Neural cell (in vitro differentiated cells): ENCODE results near the gene IGF2R. TPM values are rescaled to one million over a fixed set of nuclear protein-coding genes. Genes with fewer than 3 reads are reported as not detected.
A peak's percentile ranks its signal among the peaks of the same experiment; 100 is the strongest.

ENCODE experiments used
- H2AFZ ChIP-seq: fragments of 200-600, 300-800 bp; sonication (generic), shearing (Covaris generic); 2 replicates; pipeline ENCODE4 v1.6.0; 2014; ENCODE audit warnings: low read depth, mild to moderate bottlenecking, antibody characterized with exemption, low read length, moderate library complexity
- H3F3A ChIP-seq: fragments of 200-600 bp; shearing (Covaris generic); 2 replicates; pipeline ENCODE4 v1.6.1; 2016; ENCODE audit warnings: mild to moderate bottlenecking, moderate library complexity, mixed read lengths, antibody characterized with exemption, low read length; ENCODE audit not compliant: insufficient read depth, poor library complexity, severe bottlenecking
- H3K27ac ChIP-seq: fragments of 200-600, 300-800 bp; sonication (generic), shearing (Covaris generic); 2 replicates; pipeline ENCODE4 v1.5.1; 2014; ENCODE audit warnings: mild to moderate bottlenecking, low read length, moderate library complexity
- H3K27me3 ChIP-seq: fragments of 300-800, 200-600 bp; sonication (generic), shearing (Covaris generic); 2 replicates; pipeline ENCODE4 v1.6.0; 2014; ENCODE audit warnings: mild to moderate bottlenecking, low read depth, low read length, moderate library complexity; ENCODE audit not compliant: insufficient read depth
- H3K36me3 ChIP-seq: fragments of 300-800, 200-600 bp; sonication (generic), shearing (Covaris generic); 2 replicates; pipeline ENCODE4 v1.5.1; 2014; ENCODE audit warnings: mild to moderate bottlenecking, antibody characterized with exemption, low read length, moderate library complexity; ENCODE audit not compliant: insufficient read depth
- H3K4me2 ChIP-seq: fragments of 300-800, 200-600 bp; sonication (generic), shearing (Covaris generic); 2 replicates; pipeline ENCODE4 v1.6.0; 2014; ENCODE audit warnings: mild to moderate bottlenecking, low read length
- H3K4me3 ChIP-seq: fragments of 300-800, 200-600 bp; sonication (generic), shearing (Covaris generic); 2 replicates; pipeline ENCODE4 v1.5.1; 2014; ENCODE audit warnings: mild to moderate bottlenecking, low read length, moderate library complexity
- H3K79me2 ChIP-seq: fragments of 200-600 bp; shearing (Covaris generic); replicated peaks from 2 replicates; pipeline ENCODE4 v1.6.0; 2014; ENCODE audit warnings: mild to moderate bottlenecking, low read length, moderate library complexity; ENCODE audit not compliant: insufficient read depth
- H3K9ac ChIP-seq: fragments of 300-800, 200-600 bp; sonication (generic), shearing (Covaris generic); 2 replicates; pipeline ENCODE4 v1.6.1; 2016; ENCODE audit warnings: mild to moderate bottlenecking, low read length, mixed read lengths
- H3K9me2 ChIP-seq: fragments of 200-600 bp; shearing (Covaris generic); 2 replicates; pipeline ENCODE4 v1.6.1; 2016; ENCODE audit warnings: mild to moderate bottlenecking, low read length, mixed read lengths; ENCODE audit not compliant: insufficient read depth
- H3K9me3 ChIP-seq: fragments of 200-600, 300-800 bp; sonication (generic), shearing (Covaris generic); 2 replicates; pipeline ENCODE4 v1.6.1; 2016; ENCODE audit warnings: mild to moderate bottlenecking, mixed run types, low read length, moderate library complexity, mixed read lengths
- H4K20me1 ChIP-seq: fragments of 200-600 bp; shearing (Covaris generic); 2 replicates; pipeline ENCODE4 v1.6.1; 2016; ENCODE audit warnings: mild to moderate bottlenecking, mixed run types; ENCODE audit not compliant: insufficient read depth
- EP300 ChIP-seq: fragments of 450-650 bp; conservative IDR thresholded peaks from 2 replicates; pipeline ENCODE4 v1.6.1; 2014; ENCODE audit warnings: antibody characterized with exemption, mild to moderate bottlenecking, moderate library complexity; ENCODE audit not compliant: poor library complexity, severe bottlenecking
- EZH2 ChIP-seq: fragments of 200-600, 300-800 bp; shearing (Covaris generic), sonication (generic); IDR thresholded peaks from 2 replicates; pipeline ENCODE4 v1.6.1; 2014; ENCODE audit warnings: antibody characterized with exemption, low read length, borderline replicate concordance, mild to moderate bottlenecking; ENCODE audit not compliant: insufficient read depth, poor library complexity, severe bottlenecking
- MXI1 ChIP-seq: fragments of 450-650 bp; conservative IDR thresholded peaks from 2 replicates; pipeline ENCODE4 v1.6.1; 2014; ENCODE audit warnings: antibody characterized with exemption, mild to moderate bottlenecking; ENCODE audit not compliant: poor library complexity, severe bottlenecking
- POLR2AphosphoS5 ChIP-seq: IDR thresholded peaks from 2 replicates; pipeline ENCODE4 v1.6.1; 2012
- RAD21 ChIP-seq: fragments of 450-650 bp; conservative IDR thresholded peaks from 2 replicates; pipeline ENCODE4 v1.6.1; 2014; ENCODE audit warnings: antibody characterized with exemption, mild to moderate bottlenecking, moderate library complexity
- SMC3 ChIP-seq: fragments of 450-650 bp; conservative IDR thresholded peaks from 2 replicates; pipeline ENCODE4 v1.6.1; 2014; ENCODE audit warnings: antibody characterized with exemption, mild to moderate bottlenecking, moderate library complexity; ENCODE audit not compliant: poor library complexity
- TAF1 ChIP-seq: IDR thresholded peaks from 2 replicates; pipeline ENCODE4 v1.6.1; 2012; ENCODE audit warnings: low read depth
- polyA plus RNA-seq: library from polyadenylated mRNA; depleted of rRNA; stranded (reverse); fragments of >200 nt; gene quantifications from 2 replicates; pipeline ENCODE4 v1.2.3, GENCODE V29; 2014
- TF ChIP-seq, protein P1 (sequence below): IDR thresholded peaks from 2 replicates; pipeline ENCODE4 v1.6.1; 2012; ENCODE audit warnings: borderline replicate concordance
- TF ChIP-seq, protein P2 (sequence below): fragments of 450-650 bp; IDR thresholded peaks from 2 replicates; pipeline ENCODE4 v1.5.1; 2014; ENCODE audit warnings: antibody characterized with exemption, mild to moderate bottlenecking, moderate library complexity; ENCODE audit not compliant: poor library complexity, severe bottlenecking

The IGF2R gene
- polyA plus RNA-seq, 1 donor from 2014 or later: 15.0 TPM

DNA sequence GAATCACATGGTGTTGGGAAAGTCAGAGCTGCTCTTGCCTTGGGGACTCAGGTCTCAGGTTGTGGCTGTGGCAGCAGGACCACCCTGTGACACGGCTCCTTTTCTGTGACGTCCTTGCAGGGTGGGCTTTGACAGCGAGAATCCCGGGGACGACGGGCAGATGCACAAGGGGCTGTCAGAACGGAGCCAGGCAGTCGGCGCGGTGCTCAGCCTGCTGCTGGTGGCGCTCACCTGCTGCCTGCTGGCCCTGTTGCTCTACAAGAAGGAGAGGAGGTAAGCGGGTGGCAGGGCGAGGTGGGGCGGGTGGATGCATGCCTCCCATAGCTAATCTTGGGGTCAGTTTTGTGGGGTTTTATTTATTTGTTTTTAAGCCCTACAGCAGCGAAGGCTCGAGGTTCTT, 133.5 kb downstream of the IGF2R start:
- Histone ChIP-seq H3K9ac (no peak overlapping the region), H3F3A (no peaks in the 10 kb centered on the region), H3K9me2 (no peaks in the 10 kb centered on the region), H3K27ac (no peak overlapping the region), H3K9me3 (no peaks in the 10 kb centered on the region), H3K27me3 (no peaks in the 10 kb centered on the region), H4K20me1 (no peaks in the 10 kb centered on the region), H2AFZ (no peak overlapping the region), H3K79me2 (no peaks in the 10 kb centered on the region), H3K4me2 (no peak overlapping the region), H3K4me3 (no peak overlapping the region), H3K36me3 (no peaks in the 10 kb centered on the region)
- TF ChIP-seq EZH2 (no peak), MXI1 (no peak), POLR2AphosphoS5 (no peak), SMC3 (no peak), RAD21 (no peak), TAF1 (no peak), EP300 (no peak)
- TF ChIP-seq, protein P1, sequence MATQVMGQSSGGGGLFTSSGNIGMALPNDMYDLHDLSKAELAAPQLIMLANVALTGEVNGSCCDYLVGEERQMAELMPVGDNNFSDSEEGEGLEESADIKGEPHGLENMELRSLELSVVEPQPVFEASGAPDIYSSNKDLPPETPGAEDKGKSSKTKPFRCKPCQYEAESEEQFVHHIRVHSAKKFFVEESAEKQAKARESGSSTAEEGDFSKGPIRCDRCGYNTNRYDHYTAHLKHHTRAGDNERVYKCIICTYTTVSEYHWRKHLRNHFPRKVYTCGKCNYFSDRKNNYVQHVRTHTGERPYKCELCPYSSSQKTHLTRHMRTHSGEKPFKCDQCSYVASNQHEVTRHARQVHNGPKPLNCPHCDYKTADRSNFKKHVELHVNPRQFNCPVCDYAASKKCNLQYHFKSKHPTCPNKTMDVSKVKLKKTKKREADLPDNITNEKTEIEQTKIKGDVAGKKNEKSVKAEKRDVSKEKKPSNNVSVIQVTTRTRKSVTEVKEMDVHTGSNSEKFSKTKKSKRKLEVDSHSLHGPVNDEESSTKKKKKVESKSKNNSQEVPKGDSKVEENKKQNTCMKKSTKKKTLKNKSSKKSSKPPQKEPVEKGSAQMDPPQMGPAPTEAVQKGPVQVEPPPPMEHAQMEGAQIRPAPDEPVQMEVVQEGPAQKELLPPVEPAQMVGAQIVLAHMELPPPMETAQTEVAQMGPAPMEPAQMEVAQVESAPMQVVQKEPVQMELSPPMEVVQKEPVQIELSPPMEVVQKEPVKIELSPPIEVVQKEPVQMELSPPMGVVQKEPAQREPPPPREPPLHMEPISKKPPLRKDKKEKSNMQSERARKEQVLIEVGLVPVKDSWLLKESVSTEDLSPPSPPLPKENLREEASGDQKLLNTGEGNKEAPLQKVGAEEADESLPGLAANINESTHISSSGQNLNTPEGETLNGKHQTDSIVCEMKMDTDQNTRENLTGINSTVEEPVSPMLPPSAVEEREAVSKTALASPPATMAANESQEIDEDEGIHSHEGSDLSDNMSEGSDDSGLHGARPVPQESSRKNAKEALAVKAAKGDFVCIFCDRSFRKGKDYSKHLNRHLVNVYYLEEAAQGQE: no peak
- TF ChIP-seq, protein P2, sequence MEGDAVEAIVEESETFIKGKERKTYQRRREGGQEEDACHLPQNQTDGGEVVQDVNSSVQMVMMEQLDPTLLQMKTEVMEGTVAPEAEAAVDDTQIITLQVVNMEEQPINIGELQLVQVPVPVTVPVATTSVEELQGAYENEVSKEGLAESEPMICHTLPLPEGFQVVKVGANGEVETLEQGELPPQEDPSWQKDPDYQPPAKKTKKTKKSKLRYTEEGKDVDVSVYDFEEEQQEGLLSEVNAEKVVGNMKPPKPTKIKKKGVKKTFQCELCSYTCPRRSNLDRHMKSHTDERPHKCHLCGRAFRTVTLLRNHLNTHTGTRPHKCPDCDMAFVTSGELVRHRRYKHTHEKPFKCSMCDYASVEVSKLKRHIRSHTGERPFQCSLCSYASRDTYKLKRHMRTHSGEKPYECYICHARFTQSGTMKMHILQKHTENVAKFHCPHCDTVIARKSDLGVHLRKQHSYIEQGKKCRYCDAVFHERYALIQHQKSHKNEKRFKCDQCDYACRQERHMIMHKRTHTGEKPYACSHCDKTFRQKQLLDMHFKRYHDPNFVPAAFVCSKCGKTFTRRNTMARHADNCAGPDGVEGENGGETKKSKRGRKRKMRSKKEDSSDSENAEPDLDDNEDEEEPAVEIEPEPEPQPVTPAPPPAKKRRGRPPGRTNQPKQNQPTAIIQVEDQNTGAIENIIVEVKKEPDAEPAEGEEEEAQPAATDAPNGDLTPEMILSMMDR: no peak

DNA sequence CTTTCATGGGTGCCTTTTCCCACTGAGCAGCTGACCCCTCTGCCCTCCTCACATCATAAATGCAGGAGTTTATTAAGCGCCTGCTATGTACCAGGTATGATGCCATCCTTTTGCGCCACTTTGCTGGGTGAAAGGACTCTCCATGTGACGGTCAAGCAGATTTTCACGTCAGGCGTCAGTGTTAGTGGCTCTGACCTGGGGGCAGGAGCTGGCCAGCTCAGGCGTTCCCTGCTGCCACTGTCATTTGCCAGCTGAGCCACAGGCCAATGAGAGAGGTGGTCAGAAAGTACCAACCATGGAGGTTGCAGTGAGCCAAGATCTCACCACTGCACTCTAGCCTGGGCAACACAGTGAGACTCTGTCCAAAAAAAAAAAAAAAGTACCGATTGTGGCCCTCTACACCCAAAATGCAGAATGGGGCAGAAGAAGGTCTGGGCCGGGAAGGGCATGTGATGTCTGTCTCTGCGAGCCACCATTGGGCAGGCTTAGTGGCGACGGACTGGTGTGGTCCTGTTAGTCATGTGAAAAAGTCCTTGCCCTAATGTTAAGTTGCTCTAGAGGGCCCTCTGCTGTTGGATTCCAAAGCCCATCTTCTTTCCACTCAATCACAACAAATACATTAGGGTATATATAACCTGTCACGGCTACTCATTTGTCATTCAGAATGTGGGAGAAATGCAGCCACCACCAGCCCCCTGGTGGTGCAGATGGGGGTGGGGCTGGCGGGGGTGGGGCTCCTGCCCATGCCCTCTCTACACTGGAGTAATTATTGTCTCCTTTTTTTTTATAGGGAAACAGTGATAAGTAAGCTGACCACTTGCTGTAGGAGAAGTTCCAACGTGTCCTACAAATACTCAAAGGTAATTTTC, 134.3 kb downstream of the IGF2R start:
- TF ChIP-seq, protein P2: peak; percentile 12
- TF ChIP-seq, protein P1: no peak
- TF ChIP-seq SMC3 (no peak), TAF1 (no peak), MXI1 (no peak), EZH2 (no peak), POLR2AphosphoS5 (no peak)
- Histone ChIP-seq H3K9me3 (no peaks in the 10 kb centered on the region), H3K27ac (no peak overlapping the region), H3K27me3 (no peaks in the 10 kb centered on the region), H3K36me3 (no peaks in the 10 kb centered on the region), H4K20me1 (no peaks in the 10 kb centered on the region), H3F3A (no peaks in the 10 kb centered on the region), H3K4me3 (no peak overlapping the region), H3K9me2 (no peaks in the 10 kb centered on the region), H3K4me2 (no peak overlapping the region), H2AFZ (no peak overlapping the region), H3K9ac (no peak overlapping the region), H3K79me2 (no peaks in the 10 kb centered on the region)
